Cardiac muscle cell (in vitro differentiated cells and primary cell): ENCODE measurements around the gene ECHDC3. TPM values are rescaled to one million over a fixed set of nuclear protein-coding genes. Genes with fewer than 3 reads are reported as not detected.
A peak's percentile ranks its signal among the peaks of the same experiment; 100 is the strongest.
"Not testable (repeated sequence)": the region's sequence is repeated elsewhere in the genome, so short reads cannot be mapped to it uniquely, and the experiment has no call there.

ENCODE experiments used
- DNase-seq, 2 donors: peaks; one replicate each; pipeline versions ENCODE4 v3.0.0 to v3.0.0-alpha.2; 2010 to 2017; ENCODE audit warnings: low read depth in 1 of 2, low spot score in 1 of 2
- H3K27ac ChIP-seq: fragments of 200-600 bp; sonication (generic); 2 replicates; pipeline ENCODE4 v1.5.1; 2016
- H3K27me3 ChIP-seq: fragments of 200-600 bp; sonication (generic); 2 replicates; pipeline ENCODE4 v1.6.0; 2016; ENCODE audit warnings: control low read depth
- H3K36me3 ChIP-seq: fragments of 200-600 bp; sonication (generic); 2 replicates; pipeline ENCODE4 v1.5.1; 2016; ENCODE audit warnings: control low read depth
- H3K4me1 ChIP-seq: fragments of 200-600 bp; sonication (generic); 2 replicates; pipeline ENCODE4 v1.8.1; 2017; ENCODE audit warnings: low read depth, mild to moderate bottlenecking, mixed run types
- H3K4me3 ChIP-seq: fragments of 200-600 bp; sonication (generic); 2 replicates; pipeline ENCODE4 v1.5.1; 2016; ENCODE audit warnings: mild to moderate bottlenecking
- H3K9me3 ChIP-seq: fragments of 200-600 bp; sonication (generic); 2 replicates; pipeline ENCODE4 v1.5.1; 2017; ENCODE audit warnings: low read depth, mild to moderate bottlenecking, control low read depth
- polyA plus RNA-seq: library from polyadenylated mRNA; unstranded; fragments of >200 nt; fragmentation: Nextera tagmentation; extraction: Ambion mirVana; gene quantifications from 2 replicates; pipeline ENCODE4 v1.2.1, GENCODE V29; 2016
- total RNA-seq: library from RNA; depleted of rRNA; stranded (reverse); fragments of >200 nt; gene quantifications from 2 replicates; pipeline ENCODE4 v1.2.3, GENCODE V29; 2016
- TF ChIP-seq, protein P1 (sequence below): IDR thresholded peaks from 2 replicates; pipeline ENCODE4 v1.5.1; 2012; ENCODE audit warnings: low read depth, mild to moderate bottlenecking, low read length

ECHDC3 gene
- total and polyA plus RNA-seq, 2 experiments from 2014 or later: 8.4 to 32.0 TPM

DNA sequence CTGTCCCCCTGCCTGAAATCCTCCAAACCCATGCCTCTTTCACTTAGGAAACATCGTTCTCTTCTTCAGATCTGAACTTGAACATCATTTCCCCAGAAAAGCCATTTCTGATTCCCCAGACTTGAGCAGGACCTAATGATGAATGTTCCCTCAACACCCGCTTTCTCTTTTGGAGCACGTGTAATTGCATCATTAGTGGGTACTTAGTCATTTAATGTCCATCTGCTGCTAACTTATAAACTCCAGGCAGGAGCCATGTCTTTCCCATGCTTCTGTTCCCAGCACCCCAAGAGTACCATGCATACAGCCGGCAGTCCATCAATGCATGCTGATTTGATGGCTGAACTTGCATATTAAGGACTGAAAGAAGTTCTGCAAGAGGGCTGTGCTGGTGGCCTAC, 36.5 kb upstream of the ECHDC3 start:
- DNase-seq: peak in 1 of 2 donors; percentile 35
- TF ChIP-seq, protein P1, sequence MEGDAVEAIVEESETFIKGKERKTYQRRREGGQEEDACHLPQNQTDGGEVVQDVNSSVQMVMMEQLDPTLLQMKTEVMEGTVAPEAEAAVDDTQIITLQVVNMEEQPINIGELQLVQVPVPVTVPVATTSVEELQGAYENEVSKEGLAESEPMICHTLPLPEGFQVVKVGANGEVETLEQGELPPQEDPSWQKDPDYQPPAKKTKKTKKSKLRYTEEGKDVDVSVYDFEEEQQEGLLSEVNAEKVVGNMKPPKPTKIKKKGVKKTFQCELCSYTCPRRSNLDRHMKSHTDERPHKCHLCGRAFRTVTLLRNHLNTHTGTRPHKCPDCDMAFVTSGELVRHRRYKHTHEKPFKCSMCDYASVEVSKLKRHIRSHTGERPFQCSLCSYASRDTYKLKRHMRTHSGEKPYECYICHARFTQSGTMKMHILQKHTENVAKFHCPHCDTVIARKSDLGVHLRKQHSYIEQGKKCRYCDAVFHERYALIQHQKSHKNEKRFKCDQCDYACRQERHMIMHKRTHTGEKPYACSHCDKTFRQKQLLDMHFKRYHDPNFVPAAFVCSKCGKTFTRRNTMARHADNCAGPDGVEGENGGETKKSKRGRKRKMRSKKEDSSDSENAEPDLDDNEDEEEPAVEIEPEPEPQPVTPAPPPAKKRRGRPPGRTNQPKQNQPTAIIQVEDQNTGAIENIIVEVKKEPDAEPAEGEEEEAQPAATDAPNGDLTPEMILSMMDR: no peak
- H3K4me3 ChIP-seq: no peak overlapping the region
- no peaks in the 10 kb centered on the region for H3K36me3 ChIP-seq
- no peaks in the 10 kb centered on the region for H3K4me1 ChIP-seq
- H3K27me3 ChIP-seq: no peaks in the 10 kb centered on the region
- no peaks in the 10 kb centered on the region for H3K9me3 ChIP-seq
- no peak overlapping the region for H3K27ac ChIP-seq

- H3K27ac ChIP-seq: no peak overlapping the region
- no peaks in the 10 kb centered on the region for H3K4me1 ChIP-seq
- H3K9me3 ChIP-seq: no peaks in the 10 kb centered on the region
- TF ChIP-seq, protein P1: no peak
- H3K36me3 ChIP-seq: no peaks in the 10 kb centered on the region
- no peaks in the 10 kb centered on the region for H3K27me3 ChIP-seq
- no peak overlapping the region for H3K4me3 ChIP-seq
- DNase-seq: no peak
Observed at GRCh38 chr10:11706895-11707567, 35.2 kb upstream of the ECHDC3 start.

GRCh38 chr10:11707624-11708350, 34.4 kb upstream of the ECHDC3 start:
- no peaks in the 10 kb centered on the region for H3K9me3 ChIP-seq
- TF ChIP-seq, protein P1: no peak
- no peak for DNase-seq
- H3K36me3 ChIP-seq: no peaks in the 10 kb centered on the region
- no peak overlapping the region for H3K4me3 ChIP-seq
- no peaks in the 10 kb centered on the region for H3K4me1 ChIP-seq
- H3K27me3 ChIP-seq: no peaks in the 10 kb centered on the region
- H3K27ac ChIP-seq: no peak overlapping the region

DNA sequence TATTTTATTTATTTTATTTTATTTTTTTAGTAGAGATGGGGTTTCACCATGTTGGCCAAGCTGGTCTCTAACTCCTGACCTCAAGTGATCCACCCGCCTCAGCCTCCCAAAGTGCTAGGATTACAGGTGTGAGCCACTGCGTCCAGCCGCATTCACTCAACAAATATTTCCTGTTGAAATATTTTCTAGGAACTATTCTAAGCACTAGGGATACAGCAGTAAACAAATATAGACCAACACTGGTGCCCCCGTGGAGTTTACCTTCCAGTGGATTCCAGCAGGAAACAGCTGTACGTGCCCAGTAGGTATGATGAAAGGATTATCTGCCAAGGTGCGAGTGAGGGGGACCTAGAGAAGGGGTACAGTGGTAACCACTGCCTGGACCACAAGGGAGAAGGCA, 33.4 kb upstream of the ECHDC3 start:
- not testable (repeated sequence) for H3K4me3 ChIP-seq, H3K36me3 ChIP-seq, H3K9me3 ChIP-seq, H3K4me1 ChIP-seq, H3K27me3 ChIP-seq, DNase-seq, H3K27ac ChIP-seq

GRCh38 chr10:11712744-11713143, 29.4 kb upstream of the ECHDC3 start:
- Histone ChIP-seq H3K27ac (no peak overlapping the region), H3K27me3 (no peaks in the 10 kb centered on the region), H3K9me3 (no peaks in the 10 kb centered on the region), H3K4me3 (no peak overlapping the region), H3K36me3 (no peaks in the 10 kb centered on the region), H3K4me1 (no peaks in the 10 kb centered on the region)
- TF ChIP-seq, protein P1: no peak
- peak in 1 of 2 donors; percentile 54 for DNase-seq

DNA sequence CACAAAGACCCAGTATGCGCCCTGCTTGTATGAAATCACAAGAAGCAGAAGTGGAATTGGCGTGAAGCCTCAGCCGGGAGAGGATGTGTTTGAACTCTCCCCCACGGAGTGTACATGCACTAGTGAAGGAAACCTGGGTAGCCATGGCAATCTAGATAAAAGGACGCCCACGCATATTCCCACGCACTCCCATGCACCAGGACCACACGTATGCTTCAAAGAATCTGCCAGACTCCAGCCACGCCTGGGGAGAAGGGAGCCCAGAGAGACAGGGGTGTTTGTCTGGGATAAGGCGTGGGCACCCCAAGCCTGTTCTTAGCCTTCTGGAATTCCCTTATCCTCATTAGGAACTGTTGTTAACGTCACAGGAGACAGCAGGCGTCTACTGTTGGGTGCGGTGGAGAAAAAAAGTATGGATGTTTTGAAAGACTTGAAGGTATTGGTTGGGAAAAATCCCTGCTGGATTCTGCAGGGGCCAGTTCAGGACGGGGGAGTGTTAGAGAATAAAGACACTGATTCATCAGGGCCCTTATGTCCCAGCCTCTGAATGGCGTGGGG, 28.9 kb upstream of the ECHDC3 start:
- TF ChIP-seq, protein P1: no peak
- Histone ChIP-seq H3K27ac (no peak overlapping the region), H3K4me1 (no peaks in the 10 kb centered on the region), H3K36me3 (no peaks in the 10 kb centered on the region), H3K9me3 (no peaks in the 10 kb centered on the region), H3K27me3 (no peaks in the 10 kb centered on the region), H3K4me3 (no peak overlapping the region)
- peak in 1 of 2 donors; percentile 93 for DNase-seq
